DND-41 (cell line): ENCODE measurements around the gene LCN2.

Experiments
- ATAC-seq: fragments of 200-7000 bp; cut with Tn5 transposase; 3 replicates; pipeline ENCODE4 v1.9.1; 2021; ENCODE audit warnings: low read depth; ENCODE audit not compliant: insufficient read depth
- DNase-seq: peaks from one replicate; pipeline ENCODE4 v3.0.0-alpha.2; 2020
- H2AFZ ChIP-seq: 2 replicates; pipeline ENCODE4 v1.6.0; 2012; ENCODE audit warnings: low read depth, low read length
- H3K27ac ChIP-seq: 2 replicates; pipeline ENCODE4 v1.5.1; 2012; ENCODE audit warnings: low read length, inconsistent platforms
- H3K27me3 ChIP-seq: fragments of 200-600 bp; sonication (generic); 2 replicates; pipeline ENCODE4 v1.6.0; 2012; ENCODE audit warnings: low read length, mild to moderate bottlenecking, inconsistent platforms; ENCODE audit not compliant: insufficient read depth, poor library complexity
- H3K36me3 ChIP-seq: 2 replicates; pipeline ENCODE4 v1.5.1; 2012; ENCODE audit warnings: low read length, inconsistent platforms; ENCODE audit not compliant: insufficient read depth
- H3K4me1 ChIP-seq: 2 replicates; pipeline ENCODE4 v1.5.1; 2012; ENCODE audit warnings: mild to moderate bottlenecking, low read length; ENCODE audit not compliant: insufficient read depth
- H3K4me2 ChIP-seq: 2 replicates; pipeline ENCODE4 v1.6.0; 2012; ENCODE audit warnings: mild to moderate bottlenecking, moderate library complexity, low read length, inconsistent platforms; ENCODE audit not compliant: insufficient read depth
- H3K4me3 ChIP-seq, 2 experiments: fragments of 200-600 bp in 1 of 2; shearing (Covaris generic) in 1 of 2; 2 replicates each; pipeline ENCODE4 v1.5.1; 2012 to 2016; ENCODE audit warnings: inconsistent platforms in 2 of 2, low read length in 2 of 2, mild to moderate bottlenecking in 2 of 2, low read depth in 1 of 2, moderate library complexity in 1 of 2
- H3K79me2 ChIP-seq: 2 replicates; pipeline ENCODE4 v1.6.0; 2012; ENCODE audit warnings: low read length, inconsistent platforms; ENCODE audit not compliant: insufficient read depth
- H3K9ac ChIP-seq: 2 replicates; pipeline ENCODE4 v1.6.0; 2012; ENCODE audit warnings: low read depth, mild to moderate bottlenecking, inconsistent platforms, low read length, moderate library complexity
- H3K9me3 ChIP-seq: 2 replicates; pipeline ENCODE4 v1.5.1; 2012; ENCODE audit warnings: low read length, moderate library complexity, mild to moderate bottlenecking, inconsistent platforms; ENCODE audit not compliant: insufficient read depth, severe bottlenecking
- H4K20me1 ChIP-seq: 2 replicates; pipeline ENCODE4 v1.6.0; 2012; ENCODE audit warnings: low read length; ENCODE audit not compliant: insufficient read depth
- CTCF ChIP-seq: IDR thresholded peaks from 2 replicates; pipeline ENCODE4 v1.5.1; 2012; ENCODE audit warnings: borderline replicate concordance, low read length, moderate library complexity, mild to moderate bottlenecking; ENCODE audit not compliant: poor library complexity, severe bottlenecking; ENCODE audit errors: extremely low read depth
- EZH2 ChIP-seq: IDR thresholded peaks from 3 replicates; pipeline ENCODE4 v1.6.1; 2012; ENCODE audit warnings: borderline replicate concordance, low read depth, mild to moderate bottlenecking, moderate library complexity, low read length, inconsistent platforms; ENCODE audit not compliant: severe bottlenecking

The LCN2 gene

GRCh38 chr9:128169925-128170324, 20.7 kb downstream of the LCN2 start:
- no peak overlapping the region for H3K4me2 ChIP-seq
- DNase-seq (no peak), ATAC-seq (no peak)
- H4K20me1 ChIP-seq, result no peaks in the 10 kb centered on the region
- H3K4me1 ChIP-seq, result no peaks in the 10 kb centered on the region
- no peaks in the 10 kb centered on the region for H3K79me2 ChIP-seq
- H3K9ac ChIP-seq, result no peak overlapping the region
- TF ChIP-seq CTCF (no peak), EZH2 (no peak)
- H3K9me3 ChIP-seq, result no peaks in the 10 kb centered on the region
- H3K27me3 ChIP-seq, result no peaks in the 10 kb centered on the region
- no peak overlapping the region for H3K27ac ChIP-seq
- no peak overlapping the region for H3K4me3 ChIP-seq
- H2AFZ ChIP-seq, result no peak overlapping the region
- H3K36me3 ChIP-seq, result peaks cover 48% of the 10 kb centered on the region

GRCh38 chr9:128174062-128174461, 24.8 kb downstream of the LCN2 start:
- ATAC-seq, result no peak
- peaks cover 49% of the 10 kb centered on the region for H3K36me3 ChIP-seq

GRCh38 chr9:128175102-128175563, 25.9 kb downstream of the LCN2 start:
- Histone ChIP-seq H3K4me3 (no peak overlapping the region), H3K4me1 (no peaks in the 10 kb centered on the region), H3K79me2 (no peaks in the 10 kb centered on the region), H3K9me3 (peaks cover 8% of the 10 kb centered on the region), H3K27me3 (no peaks in the 10 kb centered on the region), H2AFZ (no peak overlapping the region), H4K20me1 (no peaks in the 10 kb centered on the region), H3K9ac (no peak overlapping the region), H3K36me3 (peaks cover 49% of the 10 kb centered on the region), H3K4me2 (no peak overlapping the region), H3K27ac (no peak overlapping the region)
- ATAC-seq (no peak), DNase-seq (no peak)
- TF ChIP-seq EZH2 (no peak), CTCF (no peak)

More at GRCh38 chr9:128174062-128174461, 24.8 kb downstream of the LCN2 start:
- Histone ChIP-seq H3K4me2 (no peak overlapping the region), H3K9me3 (peaks cover 4% of the 10 kb centered on the region), H3K27me3 (no peaks in the 10 kb centered on the region), H3K27ac (no peak overlapping the region), H3K4me1 (no peaks in the 10 kb centered on the region), H2AFZ (no peak overlapping the region), H4K20me1 (no peaks in the 10 kb centered on the region), H3K4me3 (no peak overlapping the region), H3K79me2 (no peaks in the 10 kb centered on the region), H3K9ac (no peak overlapping the region)
- no peak for DNase-seq
- TF ChIP-seq EZH2 (no peak), CTCF (no peak)

GRCh38 chr9:128175726-128176125, 26.5 kb downstream of the LCN2 start:
- Histone ChIP-seq H3K9me3 (peaks cover 8% of the 10 kb centered on the region), H3K4me1 (no peaks in the 10 kb centered on the region), H3K27ac (no peak overlapping the region), H3K79me2 (no peaks in the 10 kb centered on the region), H3K9ac (no peak overlapping the region), H3K27me3 (no peaks in the 10 kb centered on the region), H3K36me3 (peaks cover 54% of the 10 kb centered on the region), H2AFZ (no peak overlapping the region), H4K20me1 (no peaks in the 10 kb centered on the region), H3K4me3 (no peak overlapping the region), H3K4me2 (no peak overlapping the region)
- TF ChIP-seq EZH2 (no peak), CTCF (no peak)
- no peak for ATAC-seq
- DNase-seq, result no peak
